Ovary (tissue), 9 donors: ENCODE data around the gene RAB3B. TPM values are rescaled to one million over a fixed set of nuclear protein-coding genes. Genes with fewer than 3 reads are reported as not detected.

ENCODE experiments used
- DNase-seq, 5 donors: peaks; one replicate each; pipeline ENCODE4 v3.0.0-alpha.2; 2019 to 2020
- H3K27ac ChIP-seq, 2 donors: fragments of 200-600 bp; one replicate each; pipeline versions ENCODE4 v1.5.1 to v1.8.0; 2019 to 2022
- H3K27me3 ChIP-seq: fragments of 200-600 bp; one replicate; pipeline ENCODE4 v1.8.0; 2022
- H3K36me3 ChIP-seq: fragments of 200-600 bp; sonication (generic); one replicate; pipeline ENCODE4 v1.5.1; 2019
- H3K4me1 ChIP-seq: one replicate; pipeline ENCODE4 v1.8.1; 2013; ENCODE audit warnings: mild to moderate bottlenecking, moderate library complexity; ENCODE audit not compliant: insufficient read depth
- H3K4me3 ChIP-seq: fragments of 200-600 bp; sonication (generic); one replicate; pipeline ENCODE4 v1.5.1; 2017
- H3K9me3 ChIP-seq, 2 donors: fragments of 200-600 bp in 1 of 2; sonication (generic) in 1 of 2; one replicate each; pipeline versions ENCODE4 v1.5.1 to v1.8.1; 2013 to 2019; ENCODE audit warnings: mild to moderate bottlenecking in 1 of 2, moderate library complexity in 1 of 2
- EP300 ChIP-seq: sonication (generic); formaldehyde crosslinking; IDR thresholded peaks from one replicate; pipeline ENCODE4 v1.6.1; 2017; ENCODE audit warnings: antibody characterized with exemption
- POLR2A ChIP-seq: fragments of 450-650 bp; IDR thresholded peaks from one replicate; pipeline ENCODE4 v1.6.1; 2017; ENCODE audit warnings: antibody characterized with exemption, mild to moderate bottlenecking, moderate library complexity
- WGBS, 3 donors: extraction: QIAGEN DNeasy Blood & Tissue Kit in 1 of 3; methylation state at CpG; one replicate each; pipeline versions ENCODE4 v1.1.5 to v1.1.7; 2013 to 2017; 5-methylcytosine and 5-hydroxymethylcytosine counted together
- intact Hi-C, 4 donors: fragments of 100-400 bp; cut with DNase I; formaldehyde crosslinking; loops; one replicate each; pipeline versions ENCODE4 v1.11.0 to v1.15.1; 2022 to 2023
- polyA plus RNA-seq, 2 donors: library from polyadenylated mRNA; stranded (reverse); fragments of 200-250 nt in 1 of 2; fragments of 350-450 nt in 1 of 2; fragmentation: Illumina TruSeq in 1 of 2; extraction: RNeasy Lipid Tissue Mini Kit (QIAGEN cat#74804) in 1 of 2; gene quantifications; one replicate each; pipeline ENCODE4 v1.2.3, GENCODE V29; 2013 to 2014
- total RNA-seq, 7 donors: library from RNA; depleted of rRNA in 2 of 7; stranded (reverse); fragments of >200 nt in 2 of 7; fragmentation: NEBNext Ultra II Directional in 3 of 7; extraction: Animal tissue kit (Norgen Biotek cat#: 25700) in 3 of 7; gene quantifications; one replicate each; pipeline versions ENCODE4 v1.1.0 to v1.2.4, GENCODE V29; 2016 to 2023
- TF ChIP-seq, protein P1 (sequence below), 3 donors: fragments of 450-650 bp in 2 of 3; fragments of 200-600 bp in 1 of 3; IDR thresholded peaks; one replicate each; pipeline versions ENCODE4 v1.5.1 to v1.8.0; 2016 to 2022; ENCODE audit warnings: antibody characterized with exemption in 3 of 3, mild to moderate bottlenecking in 1 of 3
- donor health status: DM: no; HTN: no; CAD: no; lungs with moderate emphysema.
- donor health status: DM: no; HTN: no; CAD: no.
- donor health status: Bipolar disorder and iron deficiency.
- donor health status: DM: yes; HTN: yes; CAD: no.
- donor health status: DM: no; HTN: no; CAD: no.
- donor health status: DM: yes; HTN: yes; CAD: no.

Gene RAB3B
- total and polyA plus RNA-seq, 9 donors = 1.1 to 8.2 (median 2.9) TPM

DNA sequence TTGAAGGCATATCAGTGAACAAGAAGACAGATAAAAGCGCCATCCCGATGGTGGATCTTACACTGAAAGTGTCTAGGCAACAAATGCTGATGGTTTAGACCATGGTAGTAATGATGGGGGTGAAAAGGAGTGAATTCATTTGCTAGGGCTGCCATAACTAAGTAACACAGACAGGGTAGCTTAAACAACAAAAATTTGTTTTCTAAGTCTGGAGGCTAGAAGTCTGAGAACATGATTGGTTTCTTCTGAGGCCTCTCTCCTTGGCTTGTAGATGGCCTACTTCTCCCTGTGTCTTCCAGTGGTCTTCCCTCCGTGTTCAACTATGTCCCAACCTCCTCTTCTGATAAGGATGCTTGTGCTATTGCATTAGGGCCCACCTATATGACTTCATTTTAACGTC lies 13.4 kb upstream of the RAB3B start:
- H3K9me3 ChIP-seq = no peaks in the 10 kb centered on the region
- 54 to 62% (median 59%) methylated on average over 4 of the region's 4 CpGs for WGBS, 3 donors
- H3K4me1 ChIP-seq = peaks cover 14% of the 10 kb centered on the region
- H3K4me3 ChIP-seq = no peak overlapping the region
- intact Hi-C loops = loop anchor here in 1 of 4 donors (5.0 kb wide), 1 partner anchor 107 kb away; no protein-coding TSS in a partner anchor
- no peaks in the 10 kb centered on the region for H3K27me3 ChIP-seq
- no peak for TF ChIP-seq EP300
- TF ChIP-seq, protein P1, sequence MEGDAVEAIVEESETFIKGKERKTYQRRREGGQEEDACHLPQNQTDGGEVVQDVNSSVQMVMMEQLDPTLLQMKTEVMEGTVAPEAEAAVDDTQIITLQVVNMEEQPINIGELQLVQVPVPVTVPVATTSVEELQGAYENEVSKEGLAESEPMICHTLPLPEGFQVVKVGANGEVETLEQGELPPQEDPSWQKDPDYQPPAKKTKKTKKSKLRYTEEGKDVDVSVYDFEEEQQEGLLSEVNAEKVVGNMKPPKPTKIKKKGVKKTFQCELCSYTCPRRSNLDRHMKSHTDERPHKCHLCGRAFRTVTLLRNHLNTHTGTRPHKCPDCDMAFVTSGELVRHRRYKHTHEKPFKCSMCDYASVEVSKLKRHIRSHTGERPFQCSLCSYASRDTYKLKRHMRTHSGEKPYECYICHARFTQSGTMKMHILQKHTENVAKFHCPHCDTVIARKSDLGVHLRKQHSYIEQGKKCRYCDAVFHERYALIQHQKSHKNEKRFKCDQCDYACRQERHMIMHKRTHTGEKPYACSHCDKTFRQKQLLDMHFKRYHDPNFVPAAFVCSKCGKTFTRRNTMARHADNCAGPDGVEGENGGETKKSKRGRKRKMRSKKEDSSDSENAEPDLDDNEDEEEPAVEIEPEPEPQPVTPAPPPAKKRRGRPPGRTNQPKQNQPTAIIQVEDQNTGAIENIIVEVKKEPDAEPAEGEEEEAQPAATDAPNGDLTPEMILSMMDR (IDR thresholded peaks at IDR 0.05) = no peak
- no peak for TF ChIP-seq POLR2A
- no peak overlapping the region for H3K27ac ChIP-seq
- H3K36me3 ChIP-seq = no peaks in the 10 kb centered on the region
- DNase-seq = no peak

DNA sequence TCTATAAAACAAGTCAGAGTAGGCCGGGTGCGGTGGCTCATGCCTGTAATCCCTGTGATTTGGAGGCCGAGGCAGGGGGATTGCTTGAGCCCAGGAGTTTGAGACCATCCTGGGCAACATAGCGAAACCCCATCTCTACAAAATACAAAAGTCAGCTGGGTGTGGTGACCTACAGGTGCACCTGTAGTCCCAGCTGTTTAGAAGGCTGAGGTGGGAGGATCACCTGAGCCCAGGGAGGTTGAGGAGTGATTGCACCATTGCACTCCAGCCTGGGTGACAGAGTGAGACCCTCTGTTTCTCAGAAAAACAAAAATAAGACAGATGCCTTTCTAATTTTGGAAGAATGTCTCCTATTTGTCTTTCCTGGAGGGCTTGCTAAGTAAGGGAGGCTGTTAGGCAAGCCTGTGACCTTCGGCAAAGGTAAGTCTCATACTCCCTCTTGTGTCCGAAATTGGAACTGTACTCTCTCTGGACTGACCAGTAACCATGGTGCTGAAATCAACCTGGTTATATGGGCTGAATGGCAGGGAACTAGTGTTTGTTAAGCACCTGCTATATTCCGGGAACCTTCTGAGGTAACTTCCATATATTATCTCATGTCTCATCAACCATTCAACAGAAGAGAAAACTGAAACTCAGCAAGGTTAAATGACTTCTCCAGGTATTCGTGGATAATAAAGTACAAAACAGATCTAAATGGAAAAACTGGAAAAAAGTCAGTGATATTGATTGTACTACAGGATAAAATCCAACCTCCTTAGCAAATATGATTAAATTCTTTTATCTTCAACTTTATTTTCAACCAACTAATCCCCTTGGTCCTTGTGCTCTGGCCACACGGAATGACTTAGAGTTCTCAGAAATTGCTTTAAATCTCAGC lies 11.8 kb upstream of the RAB3B start:
- DNase-seq = peak in 2 of 5 donors; percentile 20 to 55
- H3K27me3 ChIP-seq = no peaks in the 10 kb centered on the region
- no peaks in the 10 kb centered on the region for H3K36me3 ChIP-seq
- TF ChIP-seq, protein P1 (IDR thresholded peaks at IDR 0.05) = peak; percentile 76 to 88 (median 78)
- TF ChIP-seq EP300 = no peak
- H3K27ac ChIP-seq = no peak overlapping the region
- 49 to 51% (median 50%) methylated on average over 9 of the region's 9 CpGs for WGBS, 3 donors
- H3K4me1 ChIP-seq = peaks cover 9% of the 10 kb centered on the region
- H3K9me3 ChIP-seq = no peaks in the 10 kb centered on the region
- intact Hi-C loops = loop anchor here in 1 of 4 donors (5.0 kb wide), 1 partner anchor 105 kb away; no protein-coding TSS in a partner anchor
- H3K4me3 ChIP-seq = no peak overlapping the region

GRCh38 chr1:51998701-51999100 lies 8.2 kb upstream of the RAB3B start:
- intact Hi-C loops = loop anchor here in 1 of 4 donors (10.0 kb wide), 1 partner anchor 94 kb away; no protein-coding TSS in a partner anchor
- WGBS, 3 donors = 90 to 94% (median 92%) methylated on average over 1 of the region's 1 CpG

DNA sequence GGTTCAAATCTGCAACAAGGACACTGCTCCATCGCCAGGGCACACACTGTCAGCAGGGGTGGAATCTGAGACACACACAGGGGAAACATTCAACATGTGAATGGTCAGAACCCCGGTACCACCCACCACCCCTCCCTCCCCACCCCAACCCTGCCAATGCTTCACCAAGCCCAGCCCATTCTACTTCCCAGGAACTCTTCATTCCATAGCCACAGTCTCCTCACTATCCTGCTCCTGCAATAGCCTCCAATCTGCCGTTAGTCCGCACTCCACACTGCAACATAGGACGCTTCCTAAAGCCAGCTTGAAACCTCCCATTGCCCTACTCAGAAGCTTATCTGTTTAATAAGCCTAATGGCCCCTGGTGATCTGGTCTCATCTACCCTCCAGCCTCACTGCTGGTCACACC lies 7.5 kb upstream of the RAB3B start:
- no peak overlapping the region for H3K4me3 ChIP-seq
- no peaks in the 10 kb centered on the region for H3K4me1 ChIP-seq
- H3K9me3 ChIP-seq = no peaks in the 10 kb centered on the region
- WGBS, 3 donors = 47 to 50% (median 50%) methylated on average over 5 of the region's 5 CpGs
- H3K36me3 ChIP-seq = no peaks in the 10 kb centered on the region
- intact Hi-C loops = loop anchor here in 1 of 4 donors (10.0 kb wide), 1 partner anchor 93 kb away; no protein-coding TSS in a partner anchor
- H3K27me3 ChIP-seq = no peaks in the 10 kb centered on the region
- no peak overlapping the region for H3K27ac ChIP-seq
- TF ChIP-seq, protein P1 (IDR thresholded peaks at IDR 0.05) = no peak
- TF ChIP-seq POLR2A = no peak
- TF ChIP-seq EP300 = no peak
- no peak for DNase-seq

More at GRCh38 chr1:51998701-51999100, 8.2 kb upstream of the RAB3B start:
- no peaks in the 10 kb centered on the region for H3K36me3 ChIP-seq
- H3K9me3 ChIP-seq = no peaks in the 10 kb centered on the region
- no peak for DNase-seq
- H3K27me3 ChIP-seq = no peaks in the 10 kb centered on the region
- no peak overlapping the region for H3K27ac ChIP-seq
- no peaks in the 10 kb centered on the region for H3K4me1 ChIP-seq
- H3K4me3 ChIP-seq = no peak overlapping the region
- no peak for TF ChIP-seq EP300
- TF ChIP-seq POLR2A = no peak
- TF ChIP-seq, protein P1 (IDR thresholded peaks at IDR 0.05) = no peak
